NCI-H1105 (cell line): ENCODE measurements around the gene CALML6.
"Not testable (repeated sequence)": the region's sequence is repeated elsewhere in the genome, so short reads cannot be mapped to it uniquely, and the experiment has no call there.

Source experiments
- DNase-seq: peaks from one replicate; lab custom pipeline; 2025; lab: John Stamatoyannopoulos, UW

The CALML6 gene

GRCh38 chr1:1914971-1915692 lies at the start of gene CALML6:
TSS of gene CALML6 (plus strand) at chr1:1915260. CDS start at chr1:1915281, 21 bp downstream.
- no peak for DNase-seq

- DNase-seq = no peak
Observed at GRCh38 chr1:1867164-1867563, 47.9 kb upstream of the CALML6 start.

GRCh38 chr1:1869469-1869868 lies 45.6 kb upstream of the CALML6 start:
- no peak for DNase-seq

- DNase-seq = no peak
Observed at GRCh38 chr1:1872329-1872994, 42.6 kb upstream of the CALML6 start.

GRCh38 chr1:1873186-1873585 lies 41.9 kb upstream of the CALML6 start:
- no peak for DNase-seq

- DNase-seq = no peak
Observed at GRCh38 chr1:1874901-1875300, 40.2 kb upstream of the CALML6 start.

- DNase-seq = no peak
Observed at GRCh38 chr1:1875932-1876331, 39.1 kb upstream of the CALML6 start.

GRCh38 chr1:1876335-1876930 lies 38.6 kb upstream of the CALML6 start:
- no peak for DNase-seq

GRCh38 chr1:1877865-1878436 lies 37.1 kb upstream of the CALML6 start:
- DNase-seq = no peak

GRCh38 chr1:1879942-1880341 lies 35.1 kb upstream of the CALML6 start:
- DNase-seq = no peak

GRCh38 chr1:1880617-1881312 lies 34.3 kb upstream of the CALML6 start:
- no peak for DNase-seq

- no peak for DNase-seq
Observed at GRCh38 chr1:1881727-1882126, 33.3 kb upstream of the CALML6 start.

- no peak for DNase-seq
Observed at GRCh38 chr1:1883092-1883873, 31.8 kb upstream of the CALML6 start.

GRCh38 chr1:1883890-1884289 lies 31.2 kb upstream of the CALML6 start:
- DNase-seq = not testable (repeated sequence)

- no peak for DNase-seq
Observed at GRCh38 chr1:1889090-1889750, 25.8 kb upstream of the CALML6 start.

GRCh38 chr1:1889847-1890505 lies 25.1 kb upstream of the CALML6 start:
- peak; percentile 19 for DNase-seq

- DNase-seq = peak; percentile 91
Observed at GRCh38 chr1:1890506-1891348, 24.3 kb upstream of the CALML6 start, which contains the start of gene GNB1. TSS of gene GNB1 (minus strand) at chr1:1891087. CDS start at chr1:1825453, 65,634 bp downstream.

GRCh38 chr1:1891349-1892078 lies 23.5 kb upstream of the CALML6 start:
- DNase-seq = peak; percentile 72
